ENCODE results near the gene ZNF527.
"Not testable (repeated sequence)": the region's sequence is repeated elsewhere in the genome, so short reads cannot be mapped to it uniquely, and the experiment has no call there.

- not testable (repeated sequence) for TF ChIP-seq CTCF (conservative IDR thresholded peaks at IDR 0.05; ENCODE audit: low read depth, low read length); EZH2 (IDR thresholded peaks at IDR 0.05; ENCODE audit: low read length, unreplicated experiment)
These were observed 20.5 kb downstream of the ZNF527 start for GRCh38 chr19:37391399-37391798.

All from PC-3 (cell line).